PC-9 (cell line): ENCODE results near the gene CCDC85A. TPM values are rescaled to one million over a fixed set of nuclear protein-coding genes. Genes with fewer than 3 reads are reported as not detected.

ENCODE experiments used
- BruUV-seq: library from RNA; stranded (reverse); fragments of 400-500 nt; replicated peaks from 2 replicates; lab custom pipeline; 2021; lab: Mats Ljungman, UMichigan
- CTCF ChIA-PET: fragments of 300-600 bp; sonication (Branson Sonifier 250); formaldehyde crosslinking; loops from one replicate; lab custom pipeline; 2022; ENCODE audit warnings: antibody characterized with exemption; lab: Charles Lee
- POLR2A ChIA-PET: fragments of 300-600 bp; sonication (Branson Sonifier 250); formaldehyde crosslinking; loops from one replicate; lab custom pipeline; 2022; ENCODE audit warnings: antibody characterized with exemption; ENCODE audit not compliant: unreplicated experiment; lab: Charles Lee
- DNase-seq, 2 experiments: peaks; one replicate each; pipeline versions ENCODE4 v3.0.0 to v3.0.0-alpha.2; 2015 to 2022; ENCODE audit warnings: mixed read lengths in 1 of 2
- H2AFZ ChIP-seq: fragments of 200-600 bp; sonication (generic); 2 replicates; pipeline ENCODE4 v1.8.1; 2017; ENCODE audit warnings: antibody characterized with exemption
- H3F3A ChIP-seq: fragments of 200-600 bp; sonication (generic); 2 replicates; pipeline ENCODE4 v1.8.1; 2017; ENCODE audit warnings: antibody characterized with exemption, mild to moderate bottlenecking, low read depth; ENCODE audit not compliant: insufficient read depth
- H3K27ac ChIP-seq: fragments of 200-600 bp; sonication (generic); 2 replicates; pipeline ENCODE4 v1.6.1; 2016; ENCODE audit warnings: mixed run types
- H3K27me3 ChIP-seq: fragments of 200-600 bp; sonication (generic); 2 replicates; pipeline ENCODE4 v1.6.1; 2016; ENCODE audit warnings: low read depth, mixed run types; ENCODE audit not compliant: insufficient read depth
- H3K36me3 ChIP-seq: fragments of 200-600 bp; sonication (generic); 2 replicates; pipeline ENCODE4 v1.6.1; 2016; ENCODE audit warnings: low read depth, mixed run types
- H3K4me1 ChIP-seq: fragments of 200-600 bp; sonication (generic); replicated peaks from 2 replicates; pipeline ENCODE4 v1.6.1; 2016; ENCODE audit warnings: mixed run types; ENCODE audit not compliant: insufficient read depth
- H3K4me2 ChIP-seq: fragments of 200-600 bp; sonication (generic); 2 replicates; pipeline ENCODE4 v1.6.1; 2017; ENCODE audit warnings: mixed run types
- H3K4me3 ChIP-seq: fragments of 200-600 bp; sonication (generic); 2 replicates; pipeline ENCODE4 v1.6.1; 2016; ENCODE audit warnings: mixed run types
- H3K79me2 ChIP-seq: fragments of 200-600 bp; sonication (generic); 2 replicates; pipeline ENCODE4 v1.6.1; 2017; ENCODE audit warnings: low read depth, mixed run types
- H3K9me2 ChIP-seq: fragments of 200-600 bp; sonication (generic); 2 replicates; pipeline ENCODE4 v1.8.1; 2017; ENCODE audit warnings: mild to moderate bottlenecking; ENCODE audit not compliant: insufficient read depth
- H3K9me3 ChIP-seq: fragments of 200-600 bp; sonication (generic); 2 replicates; pipeline ENCODE4 v1.8.1; 2016; ENCODE audit warnings: low read depth; ENCODE audit not compliant: insufficient read depth
- H4K20me1 ChIP-seq: fragments of 200-600 bp; sonication (generic); 2 replicates; pipeline ENCODE4 v1.8.1; 2017; ENCODE audit not compliant: insufficient read depth
- EZH2 ChIP-seq: fragments of 200-600 bp; sonication (generic); IDR thresholded peaks from 2 replicates; pipeline ENCODE4 v1.8.0; 2017; ENCODE audit warnings: antibody characterized with exemption, low read depth
- intact Hi-C: fragments of 100-400 bp; cut with micrococcal nuclease; formaldehyde crosslinking; loops from one replicate; pipeline ENCODE4 v1.10.0; 2022; ENCODE audit not compliant: unreplicated experiment
- total RNA-seq: library from RNA; stranded (reverse); gene quantifications from 2 replicates; pipeline ENCODE4 v1.2.3, GENCODE V29; 2021
- TF ChIP-seq, protein P1 (sequence below): fragments of 200-600 bp; sonication (generic); conservative IDR thresholded peaks from 2 replicates; pipeline ENCODE4 v1.6.1; 2017; ENCODE audit warnings: mixed run types, antibody characterized with exemption, mild to moderate bottlenecking, moderate library complexity

Gene CCDC85A
- total RNA-seq, 1 experiment from 2014 or later, result not detected

DNA sequence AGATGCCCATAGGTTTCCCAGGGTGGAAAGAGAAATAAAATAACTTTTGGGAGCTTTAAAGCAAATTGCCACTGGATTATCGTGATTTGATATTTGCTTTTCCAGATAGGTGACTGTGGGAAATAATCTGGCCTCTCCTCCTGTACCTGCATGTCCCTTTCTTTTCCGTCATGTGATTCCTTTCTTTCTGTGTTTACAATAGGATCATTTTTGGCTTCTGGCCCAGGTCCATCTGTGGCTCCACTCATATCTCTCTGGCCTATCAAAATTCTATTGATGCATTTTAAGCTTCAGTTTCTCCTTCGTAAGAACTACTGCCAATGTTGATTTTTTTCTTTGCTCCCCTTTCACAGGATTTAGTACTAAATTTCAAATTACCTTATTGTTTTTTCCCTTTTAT is 153.6 kb downstream of the CCDC85A start:
- ChIA-PET POLR2A (no interaction called here), CTCF (interaction anchor here (0.7 kb wide), 1 partner anchor 12 kb away, joined by 3 read pairs; no protein-coding TSS in a partner anchor)
- TF ChIP-seq EZH2, result no peak
- TF ChIP-seq, protein P1, sequence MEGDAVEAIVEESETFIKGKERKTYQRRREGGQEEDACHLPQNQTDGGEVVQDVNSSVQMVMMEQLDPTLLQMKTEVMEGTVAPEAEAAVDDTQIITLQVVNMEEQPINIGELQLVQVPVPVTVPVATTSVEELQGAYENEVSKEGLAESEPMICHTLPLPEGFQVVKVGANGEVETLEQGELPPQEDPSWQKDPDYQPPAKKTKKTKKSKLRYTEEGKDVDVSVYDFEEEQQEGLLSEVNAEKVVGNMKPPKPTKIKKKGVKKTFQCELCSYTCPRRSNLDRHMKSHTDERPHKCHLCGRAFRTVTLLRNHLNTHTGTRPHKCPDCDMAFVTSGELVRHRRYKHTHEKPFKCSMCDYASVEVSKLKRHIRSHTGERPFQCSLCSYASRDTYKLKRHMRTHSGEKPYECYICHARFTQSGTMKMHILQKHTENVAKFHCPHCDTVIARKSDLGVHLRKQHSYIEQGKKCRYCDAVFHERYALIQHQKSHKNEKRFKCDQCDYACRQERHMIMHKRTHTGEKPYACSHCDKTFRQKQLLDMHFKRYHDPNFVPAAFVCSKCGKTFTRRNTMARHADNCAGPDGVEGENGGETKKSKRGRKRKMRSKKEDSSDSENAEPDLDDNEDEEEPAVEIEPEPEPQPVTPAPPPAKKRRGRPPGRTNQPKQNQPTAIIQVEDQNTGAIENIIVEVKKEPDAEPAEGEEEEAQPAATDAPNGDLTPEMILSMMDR, result no peak
- Histone ChIP-seq H3K4me3 (no peak overlapping the region), H3K4me1 (no peaks in the 10 kb centered on the region), H3K27ac (no peak overlapping the region), H2AFZ (no peak overlapping the region), H3F3A (no peaks in the 10 kb centered on the region), H3K36me3 (no peaks in the 10 kb centered on the region), H3K9me3 (no peaks in the 10 kb centered on the region), H3K4me2 (no peak overlapping the region), H3K27me3 (no peaks in the 10 kb centered on the region), H3K79me2 (no peaks in the 10 kb centered on the region), H3K9me2 (0 out of 2 replicates have a peak, but pooled peaks cover 3% of the 10 kb centered on the region), H4K20me1 (no peaks in the 10 kb centered on the region)
- no peak for DNase-seq
- no TSS peak for BruUV-seq
- intact Hi-C loops, result no loop called here

DNA sequence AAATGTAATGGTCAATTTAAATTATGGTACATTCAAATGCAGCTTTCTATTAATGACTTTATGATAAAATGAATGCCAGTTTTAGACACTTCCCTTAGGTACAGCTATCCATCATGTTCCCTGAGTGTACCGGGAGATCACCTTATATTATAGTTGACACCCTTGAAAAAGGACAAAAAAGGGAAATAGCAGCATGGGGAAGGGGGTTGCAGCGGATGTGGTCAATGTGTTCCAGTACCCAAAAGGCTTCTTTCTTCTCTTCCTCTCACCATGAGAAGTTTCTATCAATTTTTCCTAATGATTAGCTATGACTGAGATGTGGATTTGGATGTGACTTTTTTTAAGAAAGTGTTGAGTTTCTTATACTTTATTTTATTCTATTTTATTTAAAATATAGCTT is 154.4 kb downstream of the CCDC85A start:
- Histone ChIP-seq H3K9me3 (no peaks in the 10 kb centered on the region), H3K36me3 (no peaks in the 10 kb centered on the region), H3F3A (no peaks in the 10 kb centered on the region), H3K4me2 (no peak overlapping the region), H2AFZ (no peak overlapping the region), H3K27ac (no peak overlapping the region), H3K4me1 (no peaks in the 10 kb centered on the region), H3K4me3 (no peak overlapping the region), H3K27me3 (no peaks in the 10 kb centered on the region), H4K20me1 (no peaks in the 10 kb centered on the region), H3K9me2 (0 out of 2 replicates have a peak, but pooled peaks cover 3% of the 10 kb centered on the region), H3K79me2 (no peaks in the 10 kb centered on the region)
- intact Hi-C loops, result no loop called here
- TF ChIP-seq, protein P1, result no peak
- no peak for TF ChIP-seq EZH2
- ChIA-PET CTCF (no interaction called here), POLR2A (no interaction called here)
- no peak for DNase-seq
- BruUV-seq, result no TSS peak

DNA sequence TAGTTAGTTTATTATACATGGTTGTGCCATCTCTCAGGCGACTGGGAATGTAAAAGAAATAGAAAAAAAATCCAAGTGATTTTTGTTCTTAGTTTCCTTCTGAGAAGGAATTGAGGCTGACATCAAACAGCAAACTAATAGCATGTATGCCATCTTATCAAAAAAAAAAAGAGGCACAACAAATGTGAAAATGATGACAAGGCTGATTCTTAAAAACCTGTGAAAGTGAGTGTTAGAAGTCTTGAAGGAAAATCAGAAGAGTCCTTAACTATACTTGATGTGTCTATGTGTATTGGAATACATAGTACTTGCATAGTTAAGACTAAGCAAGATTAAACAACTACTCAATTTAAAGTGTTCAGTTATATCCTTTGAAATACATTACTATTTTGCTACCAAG is 161.0 kb downstream of the CCDC85A start:
- H3K4me3 ChIP-seq, result no peak overlapping the region
- POLR2A ChIA-PET, result no interaction called here
- no peaks in the 10 kb centered on the region for H3K79me2 ChIP-seq
- no peaks in the 10 kb centered on the region for H3K9me2 ChIP-seq
- CTCF ChIA-PET, result no interaction called here
- H3K27ac ChIP-seq, result no peak overlapping the region
- intact Hi-C loops, result no loop called here
- H3K36me3 ChIP-seq, result no peaks in the 10 kb centered on the region
- TF ChIP-seq, protein P1, result no peak
- TF ChIP-seq EZH2, result no peak
- no peaks in the 10 kb centered on the region for H3K4me1 ChIP-seq
- no TSS peak for BruUV-seq
- no peaks in the 10 kb centered on the region for H4K20me1 ChIP-seq
- no peak overlapping the region for H2AFZ ChIP-seq
- H3K27me3 ChIP-seq, result no peaks in the 10 kb centered on the region
- H3K4me2 ChIP-seq, result no peak overlapping the region
- no peak for DNase-seq
- no peaks in the 10 kb centered on the region for H3F3A ChIP-seq
- no peaks in the 10 kb centered on the region for H3K9me3 ChIP-seq
